ENCODE measurements around the gene IDS.

DNA sequence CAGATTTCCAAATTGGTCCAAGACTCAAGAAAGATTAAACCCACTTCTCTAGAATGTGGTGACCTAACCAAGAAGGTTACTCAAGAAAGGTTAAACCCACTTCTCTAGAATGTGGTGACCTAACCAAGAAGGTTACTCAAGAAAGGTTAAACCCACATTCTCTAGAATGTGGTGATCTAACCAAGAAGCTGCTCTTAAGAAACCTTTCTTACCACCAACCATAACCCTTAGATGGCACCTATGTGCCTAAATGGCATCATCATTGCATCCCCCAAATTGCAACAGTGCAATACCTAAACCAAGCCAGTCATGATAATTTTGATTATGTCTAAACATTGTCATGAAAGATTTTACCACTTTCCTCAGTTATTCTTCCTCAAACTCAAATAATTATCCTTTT lies 49.2 kb downstream of the IDS start:
- no peak for TF ChIP-seq POLR2A (IDR thresholded peaks at IDR 0.05)
- TF ChIP-seq POLR2AphosphoS5 (IDR thresholded peaks at IDR 0.05) = no peak
- TF ChIP-seq, protein P1, sequence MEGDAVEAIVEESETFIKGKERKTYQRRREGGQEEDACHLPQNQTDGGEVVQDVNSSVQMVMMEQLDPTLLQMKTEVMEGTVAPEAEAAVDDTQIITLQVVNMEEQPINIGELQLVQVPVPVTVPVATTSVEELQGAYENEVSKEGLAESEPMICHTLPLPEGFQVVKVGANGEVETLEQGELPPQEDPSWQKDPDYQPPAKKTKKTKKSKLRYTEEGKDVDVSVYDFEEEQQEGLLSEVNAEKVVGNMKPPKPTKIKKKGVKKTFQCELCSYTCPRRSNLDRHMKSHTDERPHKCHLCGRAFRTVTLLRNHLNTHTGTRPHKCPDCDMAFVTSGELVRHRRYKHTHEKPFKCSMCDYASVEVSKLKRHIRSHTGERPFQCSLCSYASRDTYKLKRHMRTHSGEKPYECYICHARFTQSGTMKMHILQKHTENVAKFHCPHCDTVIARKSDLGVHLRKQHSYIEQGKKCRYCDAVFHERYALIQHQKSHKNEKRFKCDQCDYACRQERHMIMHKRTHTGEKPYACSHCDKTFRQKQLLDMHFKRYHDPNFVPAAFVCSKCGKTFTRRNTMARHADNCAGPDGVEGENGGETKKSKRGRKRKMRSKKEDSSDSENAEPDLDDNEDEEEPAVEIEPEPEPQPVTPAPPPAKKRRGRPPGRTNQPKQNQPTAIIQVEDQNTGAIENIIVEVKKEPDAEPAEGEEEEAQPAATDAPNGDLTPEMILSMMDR (IDR thresholded peaks at IDR 0.05) = no peak
- no peak for TF ChIP-seq EP300 (IDR thresholded peaks at IDR 0.05)

All from sigmoid colon (tissue), 4 donors.